Retina (tissue), 1 donor: Measurements from ENCODE around the gene GRAMD4.
"Not testable (repeated sequence)": the region's sequence is repeated elsewhere in the genome, so short reads cannot be mapped to it uniquely, and the experiment has no call there.

Experiments used
- DNase-seq: peaks from one replicate; pipeline ENCODE4 v3.0.0-alpha.2; 2016

GRAMD4 gene

GRCh38 chr22:46622081-46622521 is 1.9 kb downstream of the GRAMD4 start:
- DNase-seq, result no peak

- DNase-seq, result no peak
These were observed 5.1 kb downstream of the GRAMD4 start for GRCh38 chr22:46625113-46625842.

- no peak for DNase-seq
These were observed 5.7 kb downstream of the GRAMD4 start for GRCh38 chr22:46625843-46626349.

DNA sequence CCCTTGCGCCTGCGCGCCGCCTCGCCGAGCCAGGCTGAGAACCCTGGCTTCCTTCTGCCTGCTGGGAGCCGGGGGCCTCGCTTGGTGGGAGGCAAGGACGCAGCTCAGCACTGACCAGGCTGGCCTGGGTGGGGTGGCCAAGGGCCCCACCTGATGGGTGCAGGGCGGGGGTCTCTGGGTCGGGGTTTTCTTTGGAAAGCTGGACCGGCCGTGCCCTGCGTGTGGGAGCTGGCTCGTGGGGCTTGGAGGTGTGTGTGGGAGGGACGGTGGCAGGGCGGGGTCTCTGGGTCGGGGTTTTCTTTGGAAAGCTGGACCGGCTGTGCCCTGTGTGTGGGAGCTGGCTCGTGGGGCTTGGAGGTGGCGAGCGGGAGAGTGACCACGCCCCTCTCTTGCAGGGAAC is 6.2 kb downstream of the GRAMD4 start:
- no peak for DNase-seq

DNA sequence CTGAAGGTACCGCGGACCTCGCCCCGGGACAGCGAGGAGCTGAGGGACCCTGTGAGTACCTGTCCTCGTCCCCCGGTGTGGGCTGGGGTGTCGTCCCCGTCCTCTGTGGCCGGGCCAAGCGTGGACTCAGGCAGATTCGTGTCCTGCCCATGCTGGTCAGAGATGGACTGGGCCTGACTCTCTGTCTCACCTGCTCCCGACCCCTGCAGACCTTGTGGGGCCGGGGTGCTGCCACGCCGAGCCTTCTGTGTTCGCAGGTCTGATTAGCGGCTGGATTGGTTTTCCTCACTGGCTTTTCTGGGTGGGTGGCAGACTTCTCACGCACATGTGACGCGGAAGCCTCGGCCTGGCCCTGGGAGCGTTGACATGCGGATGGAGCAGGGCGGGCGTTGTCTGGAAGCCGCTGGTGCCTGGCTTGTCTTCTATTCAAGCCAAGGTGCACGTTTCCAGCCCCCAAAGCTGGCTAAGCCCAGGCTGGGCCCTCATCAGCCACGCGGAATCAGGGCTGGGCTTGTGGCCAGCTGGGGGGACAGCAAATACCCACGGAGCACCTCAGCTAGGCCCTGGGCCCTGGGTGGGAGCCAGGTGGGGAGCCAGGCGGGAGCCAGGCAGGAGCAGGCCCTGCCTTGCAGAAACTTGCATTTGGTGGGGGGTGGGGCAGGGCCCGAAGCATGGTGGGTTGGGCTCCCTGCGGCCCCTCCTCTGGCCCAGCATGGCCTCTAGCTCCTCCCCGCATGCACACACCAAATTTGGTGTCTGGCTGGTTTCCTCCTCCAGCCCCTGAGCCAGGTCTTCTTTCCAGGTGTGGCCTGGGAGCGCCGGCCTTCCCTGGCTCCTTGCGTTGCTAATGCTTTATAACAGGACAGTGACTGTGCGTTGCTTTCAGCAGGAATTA is 7.0 kb downstream of the GRAMD4 start:
- DNase-seq, result no peak

DNA sequence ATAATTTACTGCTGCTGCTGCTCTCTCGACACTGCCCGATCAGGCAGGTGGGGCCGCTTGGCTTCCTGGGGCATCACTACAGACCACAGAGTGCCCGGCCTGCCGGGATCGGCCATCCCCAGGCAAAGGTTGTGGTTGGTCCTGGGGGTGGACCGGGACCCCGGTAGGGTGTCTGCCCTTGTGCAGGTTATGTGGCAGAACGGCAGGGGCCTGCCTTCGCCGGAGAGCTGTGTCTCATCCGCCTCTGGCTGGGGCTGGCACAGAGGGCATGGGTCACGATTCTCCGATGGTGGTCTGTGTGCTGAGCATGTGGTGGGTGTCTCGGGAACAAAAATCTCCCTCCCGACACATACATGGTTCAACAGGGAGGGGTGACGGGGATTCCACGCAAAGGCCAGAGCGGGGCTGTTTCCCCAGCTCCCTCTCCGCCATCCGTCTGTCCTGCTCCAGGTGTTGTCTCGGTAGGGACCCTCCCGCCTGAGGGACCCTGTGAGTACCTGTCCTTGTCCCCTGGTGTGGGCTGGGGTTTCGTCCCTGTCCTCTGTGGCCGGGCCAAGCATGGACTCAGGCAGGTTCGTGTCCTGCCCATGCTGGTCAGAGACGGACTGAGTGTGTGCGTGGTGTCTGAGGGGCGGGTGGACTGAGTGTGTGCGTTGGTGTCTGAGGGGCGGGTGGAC is 7.8 kb downstream of the GRAMD4 start:
- DNase-seq, result no peak

- DNase-seq, result no peak
These were observed 8.6 kb downstream of the GRAMD4 start for GRCh38 chr22:46628756-46629155.

- no peak for DNase-seq
These were observed 9.1 kb downstream of the GRAMD4 start for GRCh38 chr22:46629291-46629690.

- DNase-seq, result no peak
These were observed 10.9 kb downstream of the GRAMD4 start for GRCh38 chr22:46631113-46631512.

DNA sequence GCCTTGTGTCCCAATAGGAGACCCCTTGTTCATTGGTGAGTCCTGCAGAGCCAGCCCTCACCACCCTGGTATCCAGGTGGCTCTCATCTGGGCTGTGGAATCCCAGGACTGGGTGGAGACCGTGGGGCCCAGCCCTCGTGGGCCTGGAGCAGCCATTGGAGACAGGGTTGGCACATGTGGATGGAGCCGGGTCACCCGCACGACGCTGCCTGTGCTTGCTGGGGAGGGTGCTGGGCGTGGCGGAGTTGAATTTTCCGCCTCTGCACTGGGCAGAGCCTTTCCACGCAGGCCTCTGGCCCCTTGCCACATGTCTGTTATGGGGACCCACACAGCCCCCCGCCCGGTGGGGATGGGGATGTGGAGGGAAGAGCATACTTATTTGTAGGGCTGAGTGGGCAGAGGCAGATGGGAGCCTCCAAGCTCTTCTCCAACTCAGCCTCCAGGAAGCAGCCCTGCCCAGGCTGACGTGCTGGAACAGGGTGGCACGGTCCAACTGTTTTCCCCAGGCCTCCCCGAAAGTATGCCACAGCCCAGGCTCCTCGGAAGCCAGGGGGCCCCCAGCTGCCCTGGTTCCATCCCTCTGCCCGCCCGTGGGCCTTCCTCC is 12.6 kb downstream of the GRAMD4 start:
- no peak for DNase-seq

- no peak for DNase-seq
These were observed 13.2 kb downstream of the GRAMD4 start for GRCh38 chr22:46633334-46633890.

DNA sequence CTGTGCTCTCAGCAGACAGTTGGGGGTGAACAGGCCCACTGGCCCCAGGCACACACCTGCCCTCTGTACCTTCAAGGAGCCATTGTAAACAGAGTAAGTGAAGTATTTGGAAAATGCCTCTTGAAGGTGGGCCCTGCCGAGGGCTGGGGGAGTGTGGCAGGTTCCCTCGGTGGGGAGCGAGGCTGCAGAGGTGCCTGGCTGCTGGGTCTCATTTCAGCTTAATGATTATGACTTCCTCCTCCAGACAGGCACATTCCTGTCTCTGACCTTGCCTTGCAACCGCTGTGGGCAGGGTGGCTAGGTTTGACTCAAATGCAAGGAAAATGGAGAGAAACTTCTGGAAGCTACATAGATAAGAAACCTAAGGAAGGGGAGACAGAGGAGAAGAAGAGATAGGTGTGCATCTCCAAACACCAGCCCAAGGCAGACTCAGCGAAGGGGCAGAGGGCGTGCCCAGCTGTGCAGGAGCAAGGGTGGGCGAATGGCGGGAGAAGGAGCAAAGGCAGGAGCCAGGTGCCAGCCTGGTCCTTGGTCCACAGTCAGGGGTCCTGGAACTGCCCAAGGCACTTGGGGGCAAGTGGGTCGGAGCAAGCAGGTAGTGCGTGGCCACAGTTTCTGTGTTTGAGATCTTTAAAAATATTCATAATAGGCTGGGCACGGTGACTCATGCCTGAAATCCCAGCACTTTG is 14.0 kb downstream of the GRAMD4 start:
- no peak for DNase-seq

DNA sequence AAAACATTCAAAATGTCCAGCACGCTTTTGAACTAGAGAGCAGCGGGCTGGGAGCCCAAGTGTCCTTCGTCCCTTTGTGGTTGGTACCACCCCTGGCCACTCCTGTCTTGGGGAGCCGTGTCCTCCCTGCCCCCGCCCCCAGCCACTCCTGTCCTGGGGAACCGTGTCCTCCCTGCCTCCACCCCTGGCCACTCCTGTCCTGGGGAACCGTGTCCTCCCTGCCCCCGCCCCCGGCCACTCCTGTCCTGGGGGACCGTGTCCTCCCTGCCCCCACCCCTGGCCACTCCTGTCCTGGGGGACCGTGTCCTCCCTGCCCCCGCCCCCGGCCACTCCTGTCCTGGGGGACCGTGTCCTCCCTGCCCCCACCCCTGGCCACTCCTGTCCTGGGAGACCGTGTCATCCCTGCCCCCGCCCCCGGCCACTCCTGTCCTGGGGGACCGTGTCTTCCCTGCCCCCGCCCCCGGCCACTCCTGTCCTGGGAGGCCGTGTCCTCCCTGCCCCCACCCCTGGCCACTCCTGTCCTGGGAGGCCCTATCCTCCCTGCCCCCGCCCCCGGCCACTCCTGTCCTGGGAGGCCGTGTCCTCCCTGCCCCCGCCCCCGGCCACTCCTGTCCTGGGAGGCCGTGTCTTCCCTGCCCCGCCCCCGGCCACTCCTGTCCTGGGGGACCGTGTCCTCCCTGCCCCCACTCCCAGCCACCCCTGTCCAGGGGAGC is 14.9 kb downstream of the GRAMD4 start:
- not testable (repeated sequence) for DNase-seq

DNA sequence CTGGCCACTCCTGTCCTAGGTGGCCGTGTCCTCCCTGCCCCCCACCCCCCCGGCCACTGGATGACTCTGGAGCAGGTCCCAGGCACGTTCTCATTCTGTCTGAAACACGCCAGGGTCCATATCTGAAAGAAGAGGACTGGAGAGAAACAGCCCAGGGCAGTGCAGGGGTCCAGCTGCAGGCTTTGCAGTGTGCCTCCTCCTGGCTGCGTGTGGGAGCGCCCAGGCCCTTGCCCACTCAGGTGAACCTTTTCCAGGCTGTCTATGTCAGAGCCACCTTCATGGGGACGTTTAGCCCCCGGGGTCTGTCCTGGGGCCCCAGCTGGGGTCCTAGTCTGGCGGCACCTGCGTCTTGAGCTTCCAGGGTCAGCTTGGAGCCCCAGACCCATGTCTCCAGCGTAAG is 15.6 kb downstream of the GRAMD4 start:
- no peak for DNase-seq

DNA sequence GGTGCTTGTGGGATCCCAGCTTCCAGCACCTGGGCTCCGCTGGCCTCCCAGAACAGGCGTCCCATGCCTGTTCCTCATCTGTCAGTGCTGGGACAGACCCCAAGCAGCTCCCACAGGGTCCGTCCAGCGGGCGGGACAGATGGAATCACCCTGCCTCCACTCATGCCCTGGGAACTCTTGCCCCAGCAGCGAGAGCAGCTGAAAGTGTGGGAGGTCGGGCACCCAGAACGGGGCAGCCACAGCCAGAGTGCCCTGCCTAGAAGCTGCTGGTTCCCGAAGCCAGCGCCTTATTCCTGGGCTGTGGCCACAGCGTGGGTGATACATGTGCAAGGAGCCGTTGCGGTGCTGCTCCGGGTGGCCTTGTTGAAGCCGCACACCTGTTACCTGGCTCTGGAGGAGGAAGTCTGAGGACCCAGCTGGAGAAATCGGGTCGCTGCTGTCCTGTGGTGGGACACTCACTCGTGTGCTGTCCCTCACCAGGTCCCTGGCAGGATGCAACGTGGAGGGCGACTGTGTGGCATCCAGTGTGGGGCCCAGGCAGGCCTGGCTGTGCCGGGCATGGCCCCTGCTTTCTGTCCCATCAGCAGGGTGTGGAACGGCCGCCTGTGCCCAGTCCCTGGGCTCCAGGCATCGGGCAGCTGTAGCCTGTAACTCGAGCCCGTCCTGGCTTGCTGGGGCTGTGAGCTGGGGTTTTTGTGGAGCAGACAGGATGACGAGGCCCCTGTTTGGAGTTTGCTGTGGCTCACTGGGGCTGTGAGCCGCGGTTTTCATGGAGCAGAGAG is 16.2 kb downstream of the GRAMD4 start:
- no peak for DNase-seq

GRCh38 chr22:46637711-46638600 is 17.8 kb downstream of the GRAMD4 start:
- DNase-seq, result no peak

DNA sequence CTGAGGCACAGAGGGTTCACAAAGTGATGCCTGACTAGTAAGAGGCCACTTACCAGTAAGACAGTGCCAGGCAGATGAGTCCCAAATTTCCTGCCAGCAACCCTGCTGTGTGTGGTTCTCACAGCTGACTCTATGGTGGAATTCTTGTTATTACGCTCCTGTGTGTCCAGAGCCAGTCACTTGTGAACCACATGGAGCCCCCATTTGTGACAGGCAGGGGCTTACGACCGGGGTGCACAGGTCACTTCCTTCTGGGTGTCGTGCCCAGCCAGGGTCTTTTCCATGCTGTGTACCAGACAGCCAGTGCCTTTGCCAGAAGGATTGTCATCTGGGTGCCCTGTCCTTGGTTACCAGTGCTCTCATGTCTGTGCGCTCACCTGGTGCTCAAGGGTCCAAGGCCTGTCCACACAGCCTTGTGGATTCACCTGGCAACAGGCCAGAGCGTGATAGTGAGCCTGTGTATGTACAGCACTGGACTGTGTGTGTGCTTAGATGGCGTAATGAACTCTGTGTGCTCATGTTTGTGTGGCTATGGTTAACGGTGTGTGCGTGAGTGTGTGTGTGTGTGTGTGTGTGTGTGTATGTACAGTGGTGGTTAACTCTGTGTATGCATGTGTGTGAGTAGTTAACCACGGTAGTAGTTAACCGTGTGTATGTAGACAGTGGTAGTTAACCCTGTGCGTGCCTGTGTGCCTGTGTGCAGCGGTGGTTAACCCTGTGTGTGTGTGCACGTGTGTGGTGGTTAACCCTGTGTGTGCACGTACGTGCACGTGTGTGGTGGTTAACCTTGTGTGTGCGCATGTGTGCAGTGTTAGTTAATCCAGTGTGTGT is 18.6 kb downstream of the GRAMD4 start:
- no peak for DNase-seq

- DNase-seq, result no peak
These were observed 19.7 kb downstream of the GRAMD4 start for GRCh38 chr22:46639843-46640242.
